Measurements from ENCODE around the gene SYT7. TPM values are rescaled to one million over a fixed set of nuclear protein-coding genes. Genes with fewer than 3 reads are reported as not detected.

The SYT7 gene
- total RNA-seq, 1 experiment from 2014 or later = 2.5 TPM

- POLR2A ChIA-PET = no interaction called here
- Histone ChIP-seq H3K4me3 (ENCODE audit: low read depth in 2 of 2, low read length in 2 of 2) (no peak overlapping the region), H3K27me3 (ENCODE audit: control insufficient read depth, insufficient read depth, low read length) (peaks cover 2% of the 10 kb centered on the region; the same call in 1 of the 2 replicates), H3K36me3 (ENCODE audit: control insufficient read depth, insufficient read depth, low read length) (no peaks in the 10 kb centered on the region), H3K27ac (ENCODE audit: low read length) (no peak overlapping the region), H3K4me1 (ENCODE audit: control insufficient read depth, insufficient read depth, low read length) (peaks cover 11% of the 10 kb centered on the region), H3K9me3 (ENCODE audit: control insufficient read depth, insufficient read depth, low read depth, low read length) (no peaks in the 10 kb centered on the region)
- no TSS peak for BruUV-seq (replicated peaks)
- in situ Hi-C loops (cut with HindIII; ENCODE audit: low pct_unique_long_range_greater_than_20kb, low sequenced_read_pairs) (no loop called here), intact Hi-C loops (cut with micrococcal nuclease; ENCODE audit: unreplicated experiment) (no loop called here)
- CTCF ChIA-PET = no interaction called here
- TF ChIP-seq SIN3A (IDR thresholded peaks at IDR 0.05; ENCODE audit: borderline replicate concordance, insufficient read depth, low read depth, low read length) (no peak), REST (IDR thresholded peaks at IDR 0.05; ENCODE audit: insufficient read depth in 1 of 2, low read depth in 2 of 2, low read length in 1 of 2) (no peak), TCF7L2 (IDR thresholded peaks at IDR 0.05; ENCODE audit: low read depth, low read length) (no peak), CTCF (IDR thresholded peaks at IDR 0.05) (no peak), POLR2AphosphoS5 (IDR thresholded peaks at IDR 0.05; ENCODE audit: low read depth, low read length) (no peak)
- ATAC-seq (no peak), DNase-seq (ENCODE audit: low read depth, low spot score) (no peak)
These were observed 27.3 kb downstream of the SYT7 start for GRCh38 chr11:61553373-61554171.

GRCh38 chr11:61552108-61552635 is 28.7 kb downstream of the SYT7 start:
- peaks cover 2% of the 10 kb centered on the region; the same call in 1 of the 2 replicates for H3K27me3 ChIP-seq (ENCODE audit: control insufficient read depth, insufficient read depth, low read length)
- ChIA-PET POLR2A (no interaction called here), CTCF (no interaction called here)
- DNase-seq (ENCODE audit: low read depth, low spot score) (no peak), ATAC-seq (no peak)
- no TSS peak for BruUV-seq (replicated peaks)
- peaks cover 11% of the 10 kb centered on the region for H3K4me1 ChIP-seq (ENCODE audit: control insufficient read depth, insufficient read depth, low read length)
- in situ Hi-C loops (cut with HindIII; ENCODE audit: low pct_unique_long_range_greater_than_20kb, low sequenced_read_pairs) (no loop called here), intact Hi-C loops (cut with micrococcal nuclease; ENCODE audit: unreplicated experiment) (no loop called here)
- no peak for TF ChIP-seq CTCF (IDR thresholded peaks at IDR 0.05)
- no peak for TF ChIP-seq SIN3A (IDR thresholded peaks at IDR 0.05; ENCODE audit: borderline replicate concordance, insufficient read depth, low read depth, low read length)
- TF ChIP-seq REST (IDR thresholded peaks at IDR 0.05; ENCODE audit: insufficient read depth in 1 of 2, low read depth in 2 of 2, low read length in 1 of 2) = no peak
- no peak for TF ChIP-seq TCF7L2 (IDR thresholded peaks at IDR 0.05; ENCODE audit: low read depth, low read length)
- TF ChIP-seq POLR2AphosphoS5 (IDR thresholded peaks at IDR 0.05; ENCODE audit: low read depth, low read length) = no peak
- no peaks in the 10 kb centered on the region for H3K9me3 ChIP-seq (ENCODE audit: control insufficient read depth, insufficient read depth, low read depth, low read length)
- no peaks in the 10 kb centered on the region for H3K36me3 ChIP-seq (ENCODE audit: control insufficient read depth, insufficient read depth, low read length)
- H3K4me3 ChIP-seq (ENCODE audit: low read depth in 2 of 2, low read length in 2 of 2) = no peak overlapping the region
- no peak overlapping the region for H3K27ac ChIP-seq (ENCODE audit: low read length)
